ENCODE measurements around the gene EVA1C. TPM values are rescaled to one million over a fixed set of nuclear protein-coding genes. Genes with fewer than 3 reads are reported as not detected.

Gene EVA1C
- total and polyA plus RNA-seq, 9 of the 15 experiments (the other 6 are each of a cell fraction or from before 2014, with no cell fraction given) = 0.22 TPM; not detected in 8

Small RNA genes within 50 kb of the gene (small RNA-seq; reads per million reads assigned to genes)
- not detected for gene RF00438
- 73.9 reads per million, percentile 98 among the genes with 10 or more reads in this experiment for gene RNA5SP490
- 4.2 reads per million, percentile 91 among the genes with 10 or more reads in this experiment for gene SNORA80A

Other genes with a start within 250 kb of the EVA1C start
- 48.2 and 62.1 TPM in 2 replicates for gene MIS18A, start 133.7 kb upstream of the EVA1C start, total RNA-seq (2014; rRNA removed)
- 60.5 and 69.1 TPM in 2 replicates for gene MIS18A, start 133.7 kb upstream of the EVA1C start, total RNA-seq (2014; rRNA removed; fragmentation: Illumina TruSeq; extraction: Trizol)
- 58.6 and 63.6 TPM in 2 replicates for gene MIS18A, start 133.7 kb upstream of the EVA1C start, total RNA-seq (2015; rRNA removed; fragmentation: Illumina TruSeq; extraction: Trizol)
- 58.1 and 60.3 TPM in 2 replicates for gene MIS18A, start 133.7 kb upstream of the EVA1C start, total RNA-seq (2021)
- 43.2 and 55.8 TPM in 2 replicates for gene MIS18A, start 133.7 kb upstream of the EVA1C start, polyA plus RNA-seq (2011; rRNA removed)
- gene MIS18A, start 133.7 kb upstream of the EVA1C start, polyA plus RNA-seq (2014; fragmentation: Illumina TruSeq; extraction: Trizol) = 65.9 and 73.3 TPM in 2 replicates
- gene MIS18A, start 133.7 kb upstream of the EVA1C start, polyA plus RNA-seq (2014; fragmentation: Nextera tagmentation; extraction: Ambion mirVana) = 10 to 100 TPM; 17.7 to 34.2 TPM
- 75.3 and 83.0 TPM in 2 replicates for gene MIS18A, start 133.7 kb upstream of the EVA1C start, polyA plus RNA-seq (2014; rRNA removed)
- not detected in 2 replicates for gene MRAP, start 113.9 kb upstream of the EVA1C start, total RNA-seq (2014; rRNA removed)
- not detected in 2 replicates for gene MRAP, start 113.9 kb upstream of the EVA1C start, total RNA-seq (2014; rRNA removed; fragmentation: Illumina TruSeq; extraction: Trizol)
- gene MRAP, start 113.9 kb upstream of the EVA1C start, total RNA-seq (2015; rRNA removed; fragmentation: Illumina TruSeq; extraction: Trizol) = not detected in 2 replicates
- gene MRAP, start 113.9 kb upstream of the EVA1C start, total RNA-seq (2021) = not detected in 2 replicates
- not detected in 2 replicates for gene MRAP, start 113.9 kb upstream of the EVA1C start, polyA plus RNA-seq (2011; rRNA removed)
- gene MRAP, start 113.9 kb upstream of the EVA1C start, polyA plus RNA-seq (2014; fragmentation: Illumina TruSeq; extraction: Trizol) = not detected in 2 replicates
- gene MRAP, start 113.9 kb upstream of the EVA1C start, polyA plus RNA-seq (2014; fragmentation: Nextera tagmentation; extraction: Ambion mirVana) = 1 to 10 TPM in 1 of 2 experiments, under 1 TPM in 1; 0.63 to 2.3 TPM
- gene MRAP, start 113.9 kb upstream of the EVA1C start, polyA plus RNA-seq (2014; rRNA removed) = not detected in 2 replicates
- 26.7 and 34.9 TPM in 2 replicates for gene URB1, start 19.7 kb upstream of the EVA1C start, total RNA-seq (2014; rRNA removed)
- 23.3 and 26.1 TPM in 2 replicates for gene URB1, start 19.7 kb upstream of the EVA1C start, total RNA-seq (2014; rRNA removed; fragmentation: Illumina TruSeq; extraction: Trizol)
- gene URB1, start 19.7 kb upstream of the EVA1C start, total RNA-seq (2015; rRNA removed; fragmentation: Illumina TruSeq; extraction: Trizol) = 26.2 and 28.5 TPM in 2 replicates
- gene URB1, start 19.7 kb upstream of the EVA1C start, total RNA-seq (2021) = 51.9 and 53.6 TPM in 2 replicates
- 10.6 and 15.0 TPM in 2 replicates for gene URB1, start 19.7 kb upstream of the EVA1C start, polyA plus RNA-seq (2011; rRNA removed)
- 21.5 and 23.0 TPM in 2 replicates for gene URB1, start 19.7 kb upstream of the EVA1C start, polyA plus RNA-seq (2014; fragmentation: Illumina TruSeq; extraction: Trizol)
- gene URB1, start 19.7 kb upstream of the EVA1C start, polyA plus RNA-seq (2014; fragmentation: Nextera tagmentation; extraction: Ambion mirVana) = 1 to 10 TPM in 1 of 2 experiments, under 1 TPM in 1; 0.97 to 1.4 TPM
- gene URB1, start 19.7 kb upstream of the EVA1C start, polyA plus RNA-seq (2014; rRNA removed) = 15.8 and 17.4 TPM in 2 replicates
- gene TCP10L, start 172.8 kb downstream of the EVA1C start, total RNA-seq (2014; rRNA removed) = 1.2 TPM in 1 of 2 replicates, not detected in the other
- 0.77 and 0.91 TPM in 2 replicates for gene TCP10L, start 172.8 kb downstream of the EVA1C start, total RNA-seq (2014; rRNA removed; fragmentation: Illumina TruSeq; extraction: Trizol)
- gene TCP10L, start 172.8 kb downstream of the EVA1C start, total RNA-seq (2015; rRNA removed; fragmentation: Illumina TruSeq; extraction: Trizol) = 0.53 and 0.87 TPM in 2 replicates
- gene TCP10L, start 172.8 kb downstream of the EVA1C start, total RNA-seq (2021) = 0.49 and 0.58 TPM in 2 replicates
- gene TCP10L, start 172.8 kb downstream of the EVA1C start, polyA plus RNA-seq (2011; rRNA removed) = 0.19 and 0.38 TPM in 2 replicates
- gene TCP10L, start 172.8 kb downstream of the EVA1C start, polyA plus RNA-seq (2014; fragmentation: Illumina TruSeq; extraction: Trizol) = 0.21 and 0.34 TPM in 2 replicates
- under 1 TPM; 0.56 to 0.68 TPM for gene TCP10L, start 172.8 kb downstream of the EVA1C start, polyA plus RNA-seq (2014; fragmentation: Nextera tagmentation; extraction: Ambion mirVana)
- gene TCP10L, start 172.8 kb downstream of the EVA1C start, polyA plus RNA-seq (2014; rRNA removed) = 0.76 TPM in 1 of 2 replicates, not detected in the other
- gene CFAP298, start 199.7 kb downstream of the EVA1C start, total RNA-seq (2014; rRNA removed) = 165 and 178 TPM in 2 replicates
- gene CFAP298, start 199.7 kb downstream of the EVA1C start, total RNA-seq (2014; rRNA removed; fragmentation: Illumina TruSeq; extraction: Trizol) = 78.6 and 88.5 TPM in 2 replicates
- gene CFAP298, start 199.7 kb downstream of the EVA1C start, total RNA-seq (2015; rRNA removed; fragmentation: Illumina TruSeq; extraction: Trizol) = 86.3 and 90.5 TPM in 2 replicates
- 119 and 121 TPM in 2 replicates for gene CFAP298, start 199.7 kb downstream of the EVA1C start, total RNA-seq (2021)
- gene CFAP298, start 199.7 kb downstream of the EVA1C start, polyA plus RNA-seq (2011; rRNA removed) = 61.8 and 70.0 TPM in 2 replicates
- gene CFAP298, start 199.7 kb downstream of the EVA1C start, polyA plus RNA-seq (2014; fragmentation: Illumina TruSeq; extraction: Trizol) = 89.7 and 92.9 TPM in 2 replicates
- gene CFAP298, start 199.7 kb downstream of the EVA1C start, polyA plus RNA-seq (2014; fragmentation: Nextera tagmentation; extraction: Ambion mirVana) = 10 to 100 TPM; 31.4 to 43.5 TPM
- 135 and 139 TPM in 2 replicates for gene CFAP298, start 199.7 kb downstream of the EVA1C start, polyA plus RNA-seq (2014; rRNA removed)